HCEC 1CT (cell line): Measurements from ENCODE around the gene ADAM17.

Experiments
- DNase-seq: peaks from one replicate; pipeline ENCODE4 v3.0.0-alpha.2; 2017

Gene ADAM17

GRCh38 chr2:9465170-9465569 lies 90.5 kb downstream of the ADAM17 start:
- no peak for DNase-seq

GRCh38 chr2:9463698-9464034 lies 92.0 kb downstream of the ADAM17 start:
- peak; percentile 33 for DNase-seq

- no peak for DNase-seq
Observed at GRCh38 chr2:9462886-9463697, 92.5 kb downstream of the ADAM17 start.

- DNase-seq = no peak
Observed at GRCh38 chr2:9462313-9462712, 93.3 kb downstream of the ADAM17 start.

GRCh38 chr2:9461079-9461478 lies 94.6 kb downstream of the ADAM17 start:
- no peak for DNase-seq

- no peak for DNase-seq
Observed at GRCh38 chr2:9460441-9461017, 95.1 kb downstream of the ADAM17 start.

- DNase-seq = no peak
Observed at GRCh38 chr2:9451231-9451630, 104.4 kb downstream of the ADAM17 start.

- no peak for DNase-seq
Observed at GRCh38 chr2:9445089-9445488, 110.5 kb downstream of the ADAM17 start.

- DNase-seq = no peak
Observed at GRCh38 chr2:9443526-9443925, 112.1 kb downstream of the ADAM17 start.

- peak; percentile 4 for DNase-seq
Observed at GRCh38 chr2:9441556-9441955, 114.1 kb downstream of the ADAM17 start.

GRCh38 chr2:9440058-9440727 lies 115.4 kb downstream of the ADAM17 start:
- DNase-seq = peak; percentile 88

GRCh38 chr2:9439536-9439935 lies 116.1 kb downstream of the ADAM17 start:
- peak; percentile 43 for DNase-seq
